Fibroblast of peridontal ligament (primary cell): ENCODE results near the gene PTPRD.
A peak's percentile ranks its signal among the peaks of the same experiment; 100 is the strongest.

Experiments used
- DNase-seq: peaks from one replicate; pipeline ENCODE4 v3.0.0-alpha.2; 2010; ENCODE audit errors: extremely low read depth

Gene PTPRD

GRCh38 chr9:10054456-10054855, 558.3 kb downstream of the PTPRD start:
- DNase-seq, result no peak

GRCh38 chr9:10052916-10053315, 559.9 kb downstream of the PTPRD start:
- DNase-seq, result no peak

GRCh38 chr9:10052181-10052580, 560.6 kb downstream of the PTPRD start:
- DNase-seq, result no peak

GRCh38 chr9:10050016-10050415, 562.8 kb downstream of the PTPRD start:
- peak; percentile 3 for DNase-seq

- no peak for DNase-seq
These were observed 563.8 kb downstream of the PTPRD start for GRCh38 chr9:10048994-10049393.

GRCh38 chr9:10045598-10045997, 567.2 kb downstream of the PTPRD start:
- DNase-seq, result peak; percentile 42

GRCh38 chr9:10041726-10042229, 571.0 kb downstream of the PTPRD start:
- no peak for DNase-seq

- DNase-seq, result no peak
These were observed 576.7 kb downstream of the PTPRD start for GRCh38 chr9:10036095-10036494.

GRCh38 chr9:10032166-10032565, 580.6 kb downstream of the PTPRD start:
- DNase-seq, result no peak

GRCh38 chr9:10026443-10026984, 586.3 kb downstream of the PTPRD start:
- no peak for DNase-seq

- DNase-seq, result no peak
These were observed 597.0 kb downstream of the PTPRD start for GRCh38 chr9:10015755-10016154.

GRCh38 chr9:10014889-10015288, 597.9 kb downstream of the PTPRD start:
- no peak for DNase-seq

- no peak for DNase-seq
These were observed 603.4 kb downstream of the PTPRD start for GRCh38 chr9:10009401-10009800.

- DNase-seq, result no peak
These were observed 604.6 kb downstream of the PTPRD start for GRCh38 chr9:10008101-10008799.

GRCh38 chr9:10007356-10007755, 605.4 kb downstream of the PTPRD start:
- DNase-seq, result no peak

- no peak for DNase-seq
These were observed 607.6 kb downstream of the PTPRD start for GRCh38 chr9:10005206-10005605.

- no peak for DNase-seq
These were observed 609.8 kb downstream of the PTPRD start for GRCh38 chr9:10003047-10003446.

GRCh38 chr9:10000669-10001068, 612.1 kb downstream of the PTPRD start:
- no peak for DNase-seq

GRCh38 chr9:9998491-9999287, 614.1 kb downstream of the PTPRD start:
- no peak for DNase-seq

- DNase-seq, result no peak
These were observed 615.2 kb downstream of the PTPRD start for GRCh38 chr9:9997585-9997984.

GRCh38 chr9:9996259-9996658, 616.5 kb downstream of the PTPRD start:
- no peak for DNase-seq

- DNase-seq, result no peak
These were observed 619.9 kb downstream of the PTPRD start for GRCh38 chr9:9992936-9993335.

GRCh38 chr9:9973062-9973461, 639.7 kb downstream of the PTPRD start:
- no peak for DNase-seq
